HEK293 (cell line): ENCODE measurements around the gene FAM171A1.
A peak's percentile ranks its signal among the peaks of the same experiment; 100 is the strongest.

Experiments
- CTCF ChIA-PET: fragments of 350-600 bp; formaldehyde crosslinking; extraction: SDS; loops from one replicate; lab custom pipeline; 2021; ENCODE audit warnings: antibody characterized with exemption; lab: Yijun Ruan, JAX
- POLR2A ChIA-PET: fragments of 300-600 bp; formaldehyde crosslinking; extraction: SDS; loops from one replicate; lab custom pipeline; 2020; ENCODE audit warnings: antibody characterized with exemption, inconsistent platforms; lab: Yijun Ruan, JAX
- H3K27ac ChIP-seq: fragments of 200-500 bp; sonication (Bioruptor generic); 2 replicates; pipeline ENCODE4 v1.5.1; 2014; ENCODE audit warnings: low read depth, low read length, control low read depth, inconsistent platforms; ENCODE audit errors: extremely low read depth
- H3K36me3 ChIP-seq, 2 experiments: fragments of 200-500 bp in 1 of 2; sonication (Bioruptor generic) in 1 of 2; 1 replicate in 1 of 2; 2 replicates in 1 of 2; pipeline ENCODE4 v1.5.1; 2014 to 2017; ENCODE audit warnings: inconsistent platforms in 2 of 2, low read length in 2 of 2; ENCODE audit not compliant: control insufficient read depth in 2 of 2, insufficient read depth in 1 of 2
- H3K4me1 ChIP-seq: fragments of 200-500 bp; sonication (Bioruptor generic); 2 replicates; pipeline ENCODE4 v1.5.1; 2014; ENCODE audit warnings: mild to moderate bottlenecking, low read length, inconsistent platforms; ENCODE audit not compliant: control insufficient read depth, insufficient read depth
- H3K4me3 ChIP-seq: 2 replicates; pipeline ENCODE4 v1.5.1; 2011; ENCODE audit warnings: low read depth, mild to moderate bottlenecking, control low read depth, low read length, moderate library complexity
- H3K9me3 ChIP-seq: fragments of 200-500 bp; sonication (Bioruptor generic); 2 replicates; pipeline ENCODE4 v1.5.1; 2014; ENCODE audit warnings: low read depth, low read length, inconsistent platforms; ENCODE audit not compliant: control insufficient read depth, insufficient read depth
- HOXD13 ChIP-seq: sonication (generic); formaldehyde crosslinking; IDR thresholded peaks from 2 replicates; pipeline ENCODE4 v1.8.0; 2022; ENCODE audit warnings: missing genetic modification reagents, borderline replicate concordance
- KLF17 ChIP-seq: fragments of 450-650 bp; formaldehyde crosslinking; IDR thresholded peaks from 2 replicates; pipeline ENCODE4 v1.5.1; 2016; ENCODE audit warnings: missing biosample characterization, missing genetic modification characterization
- KLF9 ChIP-seq: fragments of 450-650 bp; formaldehyde crosslinking; IDR thresholded peaks from 2 replicates; pipeline ENCODE4 v1.5.1; 2016; ENCODE audit warnings: missing biosample characterization, missing genetic modification characterization, low read depth
- REPIN1 ChIP-seq: fragments of 450-650 bp; formaldehyde crosslinking; IDR thresholded peaks from 2 replicates; pipeline ENCODE4 v1.5.1; 2017; ENCODE audit warnings: missing biosample characterization, missing genetic modification characterization, low read depth
- TCF7L2 ChIP-seq: IDR thresholded peaks from 2 replicates; pipeline ENCODE4 v1.6.1; 2011; ENCODE audit warnings: low read depth, mild to moderate bottlenecking, inconsistent platforms, low read length, moderate library complexity, borderline replicate concordance
- YY1 ChIP-seq: fragments of 450-650 bp; formaldehyde crosslinking; IDR thresholded peaks from 2 replicates; pipeline ENCODE4 v1.5.1; 2018; ENCODE audit warnings: missing biosample characterization, missing genetic modification characterization
- ZFP3 ChIP-seq: fragments of 450-650 bp; formaldehyde crosslinking; IDR thresholded peaks from 2 replicates; pipeline ENCODE4 v1.5.1; 2016; ENCODE audit warnings: low read depth, missing biosample characterization, missing genetic modification characterization
- ZFP69B ChIP-seq: fragments of 450-650 bp; formaldehyde crosslinking; IDR thresholded peaks from 2 replicates; pipeline ENCODE4 v1.5.1; 2016; ENCODE audit warnings: missing biosample characterization, missing genetic modification characterization
- ZNF157 ChIP-seq: fragments of 450-650 bp; formaldehyde crosslinking; IDR thresholded peaks from 2 replicates; pipeline ENCODE4 v1.5.1; 2016; ENCODE audit warnings: missing biosample characterization, missing genetic modification characterization
- ZNF174 ChIP-seq: fragments of 450-650 bp; formaldehyde crosslinking; IDR thresholded peaks from 2 replicates; pipeline ENCODE4 v1.5.0; 2017; ENCODE audit warnings: missing biosample characterization, mild to moderate bottlenecking, missing genetic modification characterization
- ZNF214 ChIP-seq: fragments of 450-650 bp; formaldehyde crosslinking; IDR thresholded peaks from 2 replicates; pipeline ENCODE4 v1.5.1; 2017; ENCODE audit warnings: missing biosample characterization, mild to moderate bottlenecking, missing genetic modification characterization, borderline replicate concordance
- ZNF37A ChIP-seq: fragments of 450-650 bp; IDR thresholded peaks from 2 replicates; pipeline ENCODE4 v1.5.1; 2018; ENCODE audit warnings: missing biosample characterization, missing genetic modification characterization
- ZNF48 ChIP-seq: fragments of 450-650 bp; formaldehyde crosslinking; IDR thresholded peaks from 2 replicates; pipeline ENCODE4 v1.5.1; 2016; ENCODE audit warnings: missing biosample characterization, missing genetic modification characterization
- ZNF510 ChIP-seq: fragments of 450-650 bp; formaldehyde crosslinking; IDR thresholded peaks from 2 replicates; pipeline ENCODE4 v1.5.1; 2018; ENCODE audit warnings: mild to moderate bottlenecking, missing genetic modification characterization, missing biosample characterization; ENCODE audit not compliant: insufficient replicate concordance
- ZNF792 ChIP-seq: fragments of 450-650 bp; formaldehyde crosslinking; IDR thresholded peaks from 2 replicates; pipeline ENCODE4 v1.5.1; 2016; ENCODE audit warnings: missing biosample characterization, missing genetic modification characterization
- ZNF843 ChIP-seq: fragments of 450-650 bp; formaldehyde crosslinking; IDR thresholded peaks from 2 replicates; pipeline ENCODE4 v1.5.1; 2016; ENCODE audit warnings: missing biosample characterization, missing genetic modification characterization
- ZSCAN16 ChIP-seq: fragments of 450-650 bp; formaldehyde crosslinking; IDR thresholded peaks from 2 replicates; pipeline ENCODE4 v1.5.1; 2016; ENCODE audit warnings: missing biosample characterization, missing genetic modification characterization
- ZSCAN18 ChIP-seq: fragments of 450-650 bp; formaldehyde crosslinking; IDR thresholded peaks from 2 replicates; pipeline ENCODE4 v1.5.1; 2016; ENCODE audit warnings: missing biosample characterization, missing genetic modification characterization
- TF ChIP-seq, protein P1 (sequence below): fragments of 450-650 bp; formaldehyde crosslinking; IDR thresholded peaks from 2 replicates; pipeline ENCODE4 v1.5.1; 2016; ENCODE audit warnings: missing biosample characterization, missing genetic modification characterization
- TF ChIP-seq, protein P2 (sequence below): fragments of 450-650 bp; formaldehyde crosslinking; IDR thresholded peaks from 2 replicates; pipeline ENCODE4 v1.5.1; 2016; ENCODE audit warnings: missing biosample characterization, missing genetic modification characterization, low read depth

FAM171A1 gene

DNA sequence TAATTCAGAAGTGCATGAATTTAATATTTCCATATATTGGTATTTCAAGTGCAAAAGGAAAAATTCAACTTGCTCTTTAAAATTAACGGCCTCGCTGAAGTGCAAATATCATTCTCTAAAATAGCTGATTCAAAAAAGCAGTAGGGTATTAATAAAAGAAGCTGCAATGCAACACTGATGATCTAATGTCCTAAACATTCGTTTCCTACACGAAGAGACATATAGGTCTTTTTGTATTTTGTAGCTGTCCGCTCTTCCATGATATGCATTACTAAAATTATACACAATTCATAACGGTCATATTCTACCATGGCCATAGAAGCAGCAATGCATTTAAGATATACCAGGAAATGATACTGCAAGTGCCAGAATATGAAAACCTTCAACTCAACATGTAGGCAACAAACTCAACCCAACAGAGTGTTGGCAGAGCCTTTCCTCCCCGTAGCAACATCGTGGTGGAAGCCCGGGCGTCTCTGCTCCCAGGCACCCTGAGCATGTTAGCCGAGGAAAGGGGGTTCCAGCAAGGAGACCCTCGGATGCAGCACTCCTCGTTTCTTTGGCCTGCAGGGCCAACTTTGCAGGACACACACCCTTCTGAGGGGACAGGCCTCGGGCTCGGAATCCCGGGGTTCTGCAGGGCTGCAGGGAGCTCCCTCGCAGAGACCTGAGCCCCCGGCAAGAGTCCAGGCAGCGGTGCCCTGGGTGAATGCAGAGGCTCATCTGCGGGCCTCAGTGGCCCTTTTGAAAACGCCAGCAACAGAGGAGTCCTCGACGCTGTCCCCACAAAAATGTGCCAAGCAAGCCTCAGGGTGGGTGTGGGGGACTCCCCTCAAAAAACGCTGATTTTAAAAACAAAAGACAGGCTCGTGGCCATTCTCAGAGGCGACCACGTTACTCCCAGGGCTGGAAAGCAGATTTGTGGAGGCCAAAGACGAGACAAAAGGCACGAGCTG is 1.6 kb downstream of the FAM171A1 start (continued):
- TF ChIP-seq ZNF843 (tag by site-specific recombination) (no peak), REPIN1 (tag by site-specific recombination) (no peak), ZSCAN16 (tag by site-specific recombination) (peak; percentile 98), ZSCAN18 (tag by site-specific recombination) (no peak), ZFP3 (tag by site-specific recombination) (0 out of 2 replicates have a peak, but pooled peaks have one; percentile 16)
- TF ChIP-seq, protein P1, sequence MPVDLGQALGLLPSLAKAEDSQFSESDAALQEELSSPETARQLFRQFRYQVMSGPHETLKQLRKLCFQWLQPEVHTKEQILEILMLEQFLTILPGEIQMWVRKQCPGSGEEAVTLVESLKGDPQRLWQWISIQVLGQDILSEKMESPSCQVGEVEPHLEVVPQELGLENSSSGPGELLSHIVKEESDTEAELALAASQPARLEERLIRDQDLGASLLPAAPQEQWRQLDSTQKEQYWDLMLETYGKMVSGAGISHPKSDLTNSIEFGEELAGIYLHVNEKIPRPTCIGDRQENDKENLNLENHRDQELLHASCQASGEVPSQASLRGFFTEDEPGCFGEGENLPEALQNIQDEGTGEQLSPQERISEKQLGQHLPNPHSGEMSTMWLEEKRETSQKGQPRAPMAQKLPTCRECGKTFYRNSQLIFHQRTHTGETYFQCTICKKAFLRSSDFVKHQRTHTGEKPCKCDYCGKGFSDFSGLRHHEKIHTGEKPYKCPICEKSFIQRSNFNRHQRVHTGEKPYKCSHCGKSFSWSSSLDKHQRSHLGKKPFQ (tag by site-specific recombination) = no peak
- TF ChIP-seq, protein P2, sequence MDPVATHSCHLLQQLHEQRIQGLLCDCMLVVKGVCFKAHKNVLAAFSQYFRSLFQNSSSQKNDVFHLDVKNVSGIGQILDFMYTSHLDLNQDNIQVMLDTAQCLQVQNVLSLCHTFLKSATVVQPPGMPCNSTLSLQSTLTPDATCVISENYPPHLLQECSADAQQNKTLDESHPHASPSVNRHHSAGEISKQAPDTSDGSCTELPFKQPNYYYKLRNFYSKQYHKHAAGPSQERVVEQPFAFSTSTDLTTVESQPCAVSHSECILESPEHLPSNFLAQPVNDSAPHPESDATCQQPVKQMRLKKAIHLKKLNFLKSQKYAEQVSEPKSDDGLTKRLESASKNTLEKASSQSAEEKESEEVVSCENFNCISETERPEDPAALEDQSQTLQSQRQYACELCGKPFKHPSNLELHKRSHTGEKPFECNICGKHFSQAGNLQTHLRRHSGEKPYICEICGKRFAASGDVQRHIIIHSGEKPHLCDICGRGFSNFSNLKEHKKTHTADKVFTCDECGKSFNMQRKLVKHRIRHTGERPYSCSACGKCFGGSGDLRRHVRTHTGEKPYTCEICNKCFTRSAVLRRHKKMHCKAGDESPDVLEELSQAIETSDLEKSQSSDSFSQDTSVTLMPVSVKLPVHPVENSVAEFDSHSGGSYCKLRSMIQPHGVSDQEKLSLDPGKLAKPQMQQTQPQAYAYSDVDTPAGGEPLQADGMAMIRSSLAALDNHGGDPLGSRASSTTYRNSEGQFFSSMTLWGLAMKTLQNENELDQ (tag by site-specific recombination) = no peak
- TF ChIP-seq, all 188 proteins: peak for 10

DNA sequence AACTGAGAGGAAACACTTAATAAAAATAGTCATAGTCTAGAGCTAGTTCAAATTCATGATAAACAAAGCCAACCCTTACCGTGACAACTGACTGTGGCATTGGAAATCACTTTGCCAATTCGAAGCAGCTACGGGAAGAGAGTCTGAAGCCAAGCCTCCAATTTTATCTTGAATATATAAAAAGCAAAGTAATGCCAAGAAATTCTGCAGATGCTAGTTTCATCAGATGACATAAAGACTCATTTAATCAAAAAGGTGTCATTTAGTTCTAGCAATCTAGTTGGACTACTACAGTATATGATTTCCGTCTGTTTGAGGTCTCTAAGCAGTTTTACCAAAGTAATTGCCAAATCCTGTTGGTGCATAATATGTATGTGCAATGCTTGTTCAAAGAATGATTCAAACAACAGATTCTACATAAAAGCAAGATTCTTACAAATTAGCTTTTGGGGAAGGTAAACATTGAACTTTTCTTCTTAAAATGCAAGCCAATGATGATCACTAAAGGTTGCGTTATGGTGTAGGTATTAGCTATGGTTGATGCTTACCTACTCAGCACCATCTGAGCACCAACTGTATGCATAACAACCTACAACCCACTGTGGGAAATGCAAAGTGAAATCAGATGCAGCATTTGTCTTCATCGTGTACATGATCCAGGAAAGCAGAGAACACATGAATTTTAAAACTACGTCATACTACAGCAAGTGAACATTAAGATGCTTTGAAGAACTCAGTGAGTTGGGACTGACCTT is 2.8 kb downstream of the FAM171A1 start:
- Histone ChIP-seq H3K27ac (no peak overlapping the region), H3K4me3 (no peak overlapping the region), H3K9me3 (no peaks in the 10 kb centered on the region), H3K4me1 (peaks cover 5% of the 10 kb centered on the region; the same call in 1 of the 2 replicates), H3K36me3 (no peaks in the 10 kb centered on the region)
- ChIA-PET CTCF (interaction anchor here (0.6 to 1.4 kb wide), 2 partner anchors 123 to 351 kb away, joined by 3 to 4 read pairs; no protein-coding TSS in a partner anchor), POLR2A (interaction anchor here (1.5 kb wide), 1 partner anchor 200 kb away, joined by 3 read pairs; the partner anchor contains the start of gene NMT2)
- TF ChIP-seq ZNF37A (tag by site-specific recombination) (no peak), ZNF792 (tag by site-specific recombination) (peak; percentile 69; the same call in 1 of the 2 replicates)

GRCh38 chr10:15367296-15368085 is 3.6 kb downstream of the FAM171A1 start:
- Histone ChIP-seq H3K4me1 (peaks cover 5% of the 10 kb centered on the region; the same call in 1 of the 2 replicates), H3K27ac (no peak overlapping the region), H3K9me3 (no peaks in the 10 kb centered on the region), H3K36me3 (no peaks in the 10 kb centered on the region), H3K4me3 (no peak overlapping the region)
- CTCF ChIA-PET = interaction anchor here (0.5 to 1.4 kb wide), 4 partner anchors 8 to 395 kb away, joined by 3 to 4 read pairs (median 3); no protein-coding TSS in a partner anchor
- POLR2A ChIA-PET = interaction anchor here (1.5 kb wide), 1 partner anchor 199 kb away, joined by 3 read pairs; the partner anchor contains the start of gene NMT2
- TF ChIP-seq KLF17 (tag by site-specific recombination) = no peak
- no peak for TF ChIP-seq HOXD13 (CRISPR knock-in tag)
- TF ChIP-seq ZNF48 (tag by site-specific recombination) = no peak
- TF ChIP-seq ZNF510 (tag by site-specific recombination) = no peak
- no peak for TF ChIP-seq ZNF214
- no peak for TF ChIP-seq ZSCAN18 (tag by site-specific recombination)
- no peak for TF ChIP-seq ZNF157
- no peak for TF ChIP-seq YY1 (tag by site-specific recombination)
- TF ChIP-seq TCF7L2 = no peak
- no peak for TF ChIP-seq ZNF174 (tag by site-specific recombination)
- no peak for TF ChIP-seq ZFP69B (tag by site-specific recombination)
- TF ChIP-seq KLF9 (tag by site-specific recombination) = no peak
